ENCODE measurements around the gene C16orf90. TPM values are rescaled to one million over a fixed set of nuclear protein-coding genes. Genes with fewer than 3 reads are reported as not detected.

The C16orf90 gene
- total RNA-seq, 2 experiments from 2014 or later = not detected

Other genes starting within 250 kb of the C16orf90 start
- gene MEFV, start 238.9 kb downstream of the C16orf90 start, total RNA-seq = under 1 TPM; 0.15 to 0.23 TPM
- gene ZNF263, start 212.0 kb downstream of the C16orf90 start, total RNA-seq = 10 to 100 TPM; 19.4 to 21.3 TPM
- gene TIGD7, start 190.1 kb downstream of the C16orf90 start, total RNA-seq = 1 to 10 TPM; 5.4 to 7.6 TPM
- 10 to 100 TPM; 34.2 to 36.7 TPM for gene ZNF75A, start 190.0 kb downstream of the C16orf90 start, total RNA-seq
- not detected for gene OR2C1, start 139.6 kb downstream of the C16orf90 start, total RNA-seq
- gene ZSCAN32, start 94.5 kb downstream of the C16orf90 start, total RNA-seq = 10 to 100 TPM; 17.8 to 18.3 TPM
- 10 to 100 TPM; 11.0 to 12.4 TPM for gene ZNF174, start 94.3 kb downstream of the C16orf90 start, total RNA-seq
- gene ZNF597, start 52.0 kb downstream of the C16orf90 start, total RNA-seq = 1 to 10 TPM; 2.1 to 2.2 TPM
- 10 to 100 TPM; 46.1 to 46.4 TPM for gene NAA60, start 51.8 kb downstream of the C16orf90 start, total RNA-seq
- gene CLUAP1, start 5.5 kb upstream of the C16orf90 start, total RNA-seq = 10 to 100 TPM; 21.9 to 24.1 TPM
- gene NLRC3, start 81.9 kb upstream of the C16orf90 start, total RNA-seq = 10 to 100 TPM; 95.4 to 97.8 TPM
- gene SLX4, start 116.1 kb upstream of the C16orf90 start, total RNA-seq = 10 to 100 TPM; 14.3 to 14.9 TPM
- 10 to 100 TPM; 32.8 to 35.8 TPM for gene DNASE1, start 159.2 kb upstream of the C16orf90 start, total RNA-seq
- 10 to 100 TPM; 81.0 to 87.6 TPM for gene TRAP1, start 222.0 kb upstream of the C16orf90 start, total RNA-seq